GM13976 (cell line): Measurements from ENCODE around the gene BSDC1.
A peak's percentile ranks its signal among the peaks of the same experiment; 100 is the strongest.

ENCODE experiments used
- DNase-seq: peaks from one replicate; pipeline ENCODE4 v3.0.0; 2012; ENCODE audit warnings: low spot score
- in situ Hi-C: fragments of 300-500 bp; cut with MboI; formaldehyde crosslinking; loops from one replicate; pipeline ENCODE4 v1.12.0; 2022; ENCODE audit warnings: low sequenced_read_pairs, mixed read lengths, inconsistent platforms; ENCODE audit not compliant: unreplicated experiment
- TF ChIP-seq, protein P1 (sequence below): IDR thresholded peaks from 2 replicates; pipeline ENCODE4 v1.5.1; 2012; ENCODE audit warnings: borderline replicate concordance, mild to moderate bottlenecking; ENCODE audit not compliant: insufficient read depth; ENCODE audit errors: extremely low read depth, missing control alignments, control extremely low read depth

The BSDC1 gene

DNA sequence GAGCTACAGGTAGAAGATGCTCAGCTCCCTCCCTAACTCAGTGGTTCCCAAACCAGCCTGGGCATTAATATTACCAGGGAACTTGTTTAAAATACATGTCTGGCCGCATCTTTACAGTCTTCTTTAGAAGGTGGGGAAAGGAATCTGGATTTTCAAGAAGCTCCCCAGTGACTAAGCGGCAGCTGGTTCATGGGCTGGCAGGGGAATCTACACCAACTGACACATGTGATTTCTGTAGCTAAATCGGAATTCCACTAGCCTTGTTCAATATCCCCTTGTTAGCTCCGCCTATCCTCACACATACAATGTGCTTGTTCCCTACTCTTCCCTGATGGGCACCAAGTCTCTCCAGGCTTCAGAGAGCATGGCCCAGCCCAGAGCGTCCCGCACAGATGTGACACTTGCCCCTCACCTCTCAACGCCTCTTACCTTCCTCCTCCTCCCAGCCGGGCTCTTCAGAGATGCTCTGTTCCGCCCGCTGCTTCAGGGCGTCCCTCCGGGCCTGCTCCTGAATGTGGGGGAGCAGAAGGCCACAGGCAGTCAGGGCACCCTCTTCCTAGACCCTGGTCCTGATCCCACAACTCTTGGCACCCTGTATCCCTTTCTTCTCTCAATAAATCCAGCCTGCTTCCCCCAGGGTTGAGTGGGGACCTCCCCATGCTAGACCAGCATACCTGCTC is 16.6 kb downstream of the BSDC1 start:
- in situ Hi-C loops, result no loop called here
- TF ChIP-seq, protein P1, sequence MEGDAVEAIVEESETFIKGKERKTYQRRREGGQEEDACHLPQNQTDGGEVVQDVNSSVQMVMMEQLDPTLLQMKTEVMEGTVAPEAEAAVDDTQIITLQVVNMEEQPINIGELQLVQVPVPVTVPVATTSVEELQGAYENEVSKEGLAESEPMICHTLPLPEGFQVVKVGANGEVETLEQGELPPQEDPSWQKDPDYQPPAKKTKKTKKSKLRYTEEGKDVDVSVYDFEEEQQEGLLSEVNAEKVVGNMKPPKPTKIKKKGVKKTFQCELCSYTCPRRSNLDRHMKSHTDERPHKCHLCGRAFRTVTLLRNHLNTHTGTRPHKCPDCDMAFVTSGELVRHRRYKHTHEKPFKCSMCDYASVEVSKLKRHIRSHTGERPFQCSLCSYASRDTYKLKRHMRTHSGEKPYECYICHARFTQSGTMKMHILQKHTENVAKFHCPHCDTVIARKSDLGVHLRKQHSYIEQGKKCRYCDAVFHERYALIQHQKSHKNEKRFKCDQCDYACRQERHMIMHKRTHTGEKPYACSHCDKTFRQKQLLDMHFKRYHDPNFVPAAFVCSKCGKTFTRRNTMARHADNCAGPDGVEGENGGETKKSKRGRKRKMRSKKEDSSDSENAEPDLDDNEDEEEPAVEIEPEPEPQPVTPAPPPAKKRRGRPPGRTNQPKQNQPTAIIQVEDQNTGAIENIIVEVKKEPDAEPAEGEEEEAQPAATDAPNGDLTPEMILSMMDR, result no peak
- DNase-seq, result no peak

DNA sequence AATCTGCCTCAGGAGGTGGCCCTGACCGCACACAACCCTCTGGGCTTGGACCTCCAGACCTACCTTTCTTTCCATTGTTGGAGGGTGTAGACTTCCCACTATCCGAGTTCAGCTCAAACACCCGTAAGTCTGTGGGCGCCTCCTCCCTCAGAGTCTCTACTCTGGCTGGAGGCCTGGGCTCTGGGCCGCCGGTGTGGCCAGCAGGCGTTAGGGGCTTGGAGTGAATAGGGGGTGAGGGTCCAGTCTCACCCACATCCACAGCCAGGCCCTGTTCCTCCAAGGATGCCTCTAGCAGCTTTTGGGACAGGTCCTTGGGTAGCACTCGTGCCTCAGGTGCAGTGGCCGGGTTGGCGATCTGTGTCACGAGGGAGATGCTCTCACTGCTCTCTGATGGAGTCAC is 18.0 kb downstream of the BSDC1 start:
- DNase-seq, result no peak
- TF ChIP-seq, protein P1, result no peak
- in situ Hi-C loops, result no loop called here

DNA sequence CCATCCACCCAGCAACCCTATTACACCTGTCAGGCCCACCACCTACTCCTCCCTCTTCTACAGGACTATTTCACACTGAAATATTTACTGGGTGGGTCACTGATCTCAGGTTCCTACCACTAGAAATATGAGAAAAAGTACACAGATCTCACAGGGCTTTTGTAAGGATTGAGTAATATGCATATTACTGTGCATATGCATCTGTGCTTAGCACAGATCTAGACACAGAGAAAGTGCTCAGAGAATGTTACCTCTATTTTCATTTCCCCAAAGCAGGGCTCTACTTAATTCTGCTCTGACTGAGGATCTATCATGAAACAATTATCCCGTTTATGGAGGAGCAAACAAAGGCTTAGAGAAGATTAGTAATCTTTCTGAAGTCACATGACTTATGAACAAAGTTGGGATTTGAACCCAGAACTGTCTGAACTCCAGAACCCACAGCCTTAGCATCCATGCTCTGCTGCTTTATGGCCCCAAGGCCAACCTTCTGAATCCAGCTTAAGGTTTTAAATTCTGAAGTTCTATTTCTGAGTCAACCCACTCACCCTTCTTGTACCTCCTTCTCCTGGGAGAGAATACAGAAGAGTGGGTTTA is 20.1 kb downstream of the BSDC1 start:
- no peak for DNase-seq
- in situ Hi-C loops, result no loop called here
- TF ChIP-seq, protein P1, result no peak

DNA sequence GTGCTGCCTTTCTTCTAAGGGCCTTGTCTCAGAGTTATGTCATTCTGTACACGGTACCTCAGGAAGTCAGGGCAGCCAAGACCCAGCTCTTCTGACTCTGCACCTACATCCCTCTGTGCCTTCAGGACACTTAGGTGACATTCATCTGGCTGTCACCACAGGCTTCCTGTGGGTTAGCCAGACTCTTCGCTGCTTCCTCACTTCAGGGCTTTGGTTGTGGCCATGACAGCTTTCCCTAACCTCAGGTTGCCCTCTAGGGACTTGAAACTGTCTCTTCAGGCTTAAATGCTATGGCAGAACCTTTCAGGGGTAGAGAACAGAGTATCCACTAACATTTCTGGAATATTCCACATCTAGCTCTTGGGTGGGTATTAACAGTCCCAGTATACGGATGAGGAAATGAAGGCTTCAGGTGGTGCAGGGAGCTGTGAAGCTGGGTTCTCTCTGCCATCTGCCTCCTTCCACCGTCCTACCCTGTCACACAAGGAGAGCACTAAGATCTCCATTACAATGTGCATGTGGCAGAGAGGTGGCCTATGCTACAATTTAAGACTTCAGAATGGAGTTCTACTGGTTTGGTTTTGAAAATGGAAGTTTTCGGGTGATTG is 22.0 kb downstream of the BSDC1 start:
- TF ChIP-seq, protein P1, result no peak
- peak; percentile 55 for DNase-seq
- in situ Hi-C loops, result no loop called here

DNA sequence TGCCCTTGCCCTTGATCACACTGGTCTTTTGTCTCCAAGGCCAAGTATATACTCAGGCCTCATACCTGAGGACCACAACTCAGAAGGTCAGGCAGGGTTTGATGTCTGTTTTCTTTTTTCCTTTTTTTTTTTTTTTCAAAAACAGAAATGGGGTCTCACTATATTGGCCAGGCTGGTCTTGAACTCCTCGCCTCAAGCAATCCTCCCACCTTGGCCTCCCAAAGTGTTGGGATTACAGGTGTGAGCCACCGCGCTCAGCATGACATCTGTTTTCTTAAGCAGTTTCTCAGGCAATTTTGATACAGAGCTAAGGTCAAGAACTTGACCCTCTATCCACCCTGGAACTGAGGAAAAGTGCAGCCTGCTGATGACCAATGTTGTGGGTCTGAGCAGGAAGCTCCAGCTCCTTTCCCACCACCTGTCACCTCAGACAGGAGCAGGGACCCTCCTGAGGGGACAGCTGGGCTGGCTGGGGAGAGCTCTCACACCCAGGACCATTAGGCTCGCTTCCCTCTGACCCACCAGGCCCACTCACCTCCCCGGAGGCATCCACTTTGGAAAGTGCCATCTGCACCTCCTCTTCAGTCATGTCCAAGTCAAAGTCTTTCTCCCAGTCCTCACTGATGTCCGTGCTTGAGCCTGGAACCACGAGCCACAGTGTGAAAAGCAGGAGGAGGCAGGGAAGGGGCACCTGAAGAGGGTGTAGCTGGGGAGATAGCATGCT is 26.2 kb downstream of the BSDC1 start:
- no peak for DNase-seq
- TF ChIP-seq, protein P1, result no peak
- in situ Hi-C loops, result no loop called here

DNA sequence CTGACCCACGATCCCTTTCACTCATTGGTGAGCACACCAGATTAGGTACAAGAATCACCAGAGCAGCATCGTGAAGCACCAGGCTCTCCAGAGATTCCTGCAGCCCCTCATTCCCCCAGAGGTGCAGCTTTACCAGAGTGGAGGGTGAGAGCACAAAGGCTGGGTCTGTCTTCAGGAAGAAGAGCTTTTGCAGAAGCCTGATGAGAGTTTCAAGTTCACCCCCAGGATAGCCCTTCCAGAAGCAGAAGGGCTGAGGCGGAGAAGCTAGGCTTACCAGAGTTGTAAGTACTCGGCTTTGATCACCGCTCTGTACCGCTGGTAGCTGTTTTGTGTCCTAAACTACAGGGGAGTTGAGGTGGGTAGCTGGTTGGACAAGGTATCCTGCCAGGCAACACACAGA is 28.8 kb downstream of the BSDC1 start:
- in situ Hi-C loops, result no loop called here
- DNase-seq, result no peak
- TF ChIP-seq, protein P1, result no peak
